Measurements from ENCODE around the gene CENPC.

CENPC gene, protein sequence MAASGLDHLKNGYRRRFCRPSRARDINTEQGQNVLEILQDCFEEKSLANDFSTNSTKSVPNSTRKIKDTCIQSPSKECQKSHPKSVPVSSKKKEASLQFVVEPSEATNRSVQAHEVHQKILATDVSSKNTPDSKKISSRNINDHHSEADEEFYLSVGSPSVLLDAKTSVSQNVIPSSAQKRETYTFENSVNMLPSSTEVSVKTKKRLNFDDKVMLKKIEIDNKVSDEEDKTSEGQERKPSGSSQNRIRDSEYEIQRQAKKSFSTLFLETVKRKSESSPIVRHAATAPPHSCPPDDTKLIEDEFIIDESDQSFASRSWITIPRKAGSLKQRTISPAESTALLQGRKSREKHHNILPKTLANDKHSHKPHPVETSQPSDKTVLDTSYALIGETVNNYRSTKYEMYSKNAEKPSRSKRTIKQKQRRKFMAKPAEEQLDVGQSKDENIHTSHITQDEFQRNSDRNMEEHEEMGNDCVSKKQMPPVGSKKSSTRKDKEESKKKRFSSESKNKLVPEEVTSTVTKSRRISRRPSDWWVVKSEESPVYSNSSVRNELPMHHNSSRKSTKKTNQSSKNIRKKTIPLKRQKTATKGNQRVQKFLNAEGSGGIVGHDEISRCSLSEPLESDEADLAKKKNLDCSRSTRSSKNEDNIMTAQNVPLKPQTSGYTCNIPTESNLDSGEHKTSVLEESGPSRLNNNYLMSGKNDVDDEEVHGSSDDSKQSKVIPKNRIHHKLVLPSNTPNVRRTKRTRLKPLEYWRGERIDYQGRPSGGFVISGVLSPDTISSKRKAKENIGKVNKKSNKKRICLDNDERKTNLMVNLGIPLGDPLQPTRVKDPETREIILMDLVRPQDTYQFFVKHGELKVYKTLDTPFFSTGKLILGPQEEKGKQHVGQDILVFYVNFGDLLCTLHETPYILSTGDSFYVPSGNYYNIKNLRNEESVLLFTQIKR

DNA sequence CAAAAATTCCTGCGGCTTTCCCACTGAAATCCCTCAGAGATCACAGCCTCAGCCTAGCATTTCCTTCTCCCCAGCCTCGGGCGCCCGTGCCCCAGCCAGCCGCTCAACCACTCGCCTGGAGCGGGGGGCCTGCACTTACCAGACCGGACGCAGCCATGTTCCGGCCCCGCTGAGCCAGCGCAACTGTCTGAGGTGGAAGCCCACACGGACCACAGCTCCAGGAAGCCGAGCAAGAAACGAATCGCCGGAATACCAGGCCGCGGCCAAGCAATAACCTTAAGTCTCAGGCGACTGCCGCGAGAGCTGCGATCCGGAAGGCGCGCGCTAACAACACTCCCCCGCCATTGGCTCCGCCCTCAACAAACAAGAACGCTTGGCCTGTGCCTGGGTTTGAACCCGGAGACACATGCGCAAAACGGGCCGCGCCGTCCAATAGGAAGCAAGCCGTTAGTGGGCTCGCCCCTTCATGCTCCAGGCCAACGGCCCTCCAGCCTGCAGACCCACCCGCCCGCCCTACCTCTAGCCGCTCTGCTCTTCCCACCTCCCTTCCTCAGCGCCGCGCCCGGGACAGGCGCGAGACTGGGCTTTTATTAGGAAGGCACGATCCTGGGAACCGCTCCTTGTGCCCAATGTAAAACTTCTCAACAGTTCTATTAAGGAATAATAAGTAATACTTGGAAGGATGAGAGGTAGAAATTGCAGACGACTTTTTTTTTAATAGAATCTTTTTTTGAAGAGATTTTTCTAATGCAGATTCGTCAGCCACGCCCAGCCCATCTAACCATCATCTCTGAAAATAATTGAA, at the start of gene CENPC:
Gene CENPC, minus strand, starts transcription at position 305 of the 805 bp plus-strand sequence. Its CDS starts 148 bp downstream, at position 157.
- H3K27me3 Mint-ChIP-seq, result no peaks in the 10 kb centered on the region
- H3K4me1 Mint-ChIP-seq, result peaks cover 35% of the 10 kb centered on the region
- DNase-seq (ENCODE audit: low spot score in 2 of 2) (peak; percentile 81 to 85), ATAC-seq (replicated peaks; ENCODE audit: extremely low read depth, poor library complexity, severe bottlenecking) (peak; percentile 86)
- no peaks in the 10 kb centered on the region for H3K9me3 Mint-ChIP-seq
- peaks cover 20% of the 10 kb centered on the region for H3K36me3 Mint-ChIP-seq (ENCODE audit: insufficient read depth)
- H3K4me3 Mint-ChIP-seq, result peak within 1 kb of the TSS; percentile 97
- H3K27ac Mint-ChIP-seq (ENCODE audit: low read depth), result peak within 1 kb of the TSS; percentile 100

DNA sequence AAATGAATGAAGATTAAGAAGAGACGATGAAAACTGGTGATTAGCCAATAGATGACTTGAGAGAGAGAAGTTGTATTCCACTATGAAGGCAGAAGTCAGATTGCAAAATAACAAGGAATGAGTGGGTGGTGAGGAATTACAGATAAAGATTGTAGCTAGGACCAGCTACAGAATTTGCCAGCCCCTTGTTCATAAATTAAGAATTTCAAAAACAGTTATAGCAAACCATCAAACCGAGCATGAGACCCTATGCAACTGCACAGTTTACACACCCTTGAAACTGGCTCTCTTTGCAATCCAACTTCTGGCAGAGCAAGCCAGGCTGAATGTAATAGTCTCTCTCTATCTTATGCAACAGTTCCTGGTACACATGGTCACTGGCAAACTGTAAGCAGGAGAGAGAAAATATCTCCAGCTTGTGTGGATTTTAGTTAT, 48.5 kb upstream of the CENPC start:
- no peak for DNase-seq (ENCODE audit: low spot score in 2 of 2)
- ATAC-seq (replicated peaks; ENCODE audit: extremely low read depth, poor library complexity, severe bottlenecking), result no peak
- H3K4me3 Mint-ChIP-seq, result no peak overlapping the region
- peaks cover 2% of the 10 kb centered on the region for H3K36me3 Mint-ChIP-seq (ENCODE audit: insufficient read depth)
- H3K4me1 Mint-ChIP-seq, result no peaks in the 10 kb centered on the region
- H3K27me3 Mint-ChIP-seq, result peaks cover 32% of the 10 kb centered on the region
- H3K9me3 Mint-ChIP-seq, result no peaks in the 10 kb centered on the region
- H3K27ac Mint-ChIP-seq (ENCODE audit: low read depth), result no peak overlapping the region

DNA sequence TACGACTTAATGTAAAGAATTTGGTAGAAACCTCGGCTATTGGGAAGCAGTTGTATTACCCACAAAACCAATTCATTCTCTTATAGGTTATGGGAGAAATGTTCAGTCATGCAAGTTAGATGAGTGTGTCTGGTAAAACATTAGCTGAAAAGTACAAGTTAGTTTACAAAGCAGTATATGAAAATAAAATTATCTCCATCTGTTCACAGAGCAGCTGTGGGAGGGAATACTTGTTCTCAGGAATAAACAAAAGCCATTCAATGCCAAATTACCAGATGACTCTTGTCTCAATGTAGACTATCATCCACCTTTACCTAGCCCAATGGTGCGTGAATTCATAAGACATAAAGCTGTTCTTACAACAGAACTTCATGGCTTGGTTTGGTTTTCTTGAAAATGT, 41.9 kb upstream of the CENPC start:
- DNase-seq (ENCODE audit: low spot score in 2 of 2) (no peak), ATAC-seq (replicated peaks; ENCODE audit: extremely low read depth, poor library complexity, severe bottlenecking) (no peak)
- Mint-ChIP-seq H3K4me1 (no peaks in the 10 kb centered on the region), H3K36me3 (ENCODE audit: insufficient read depth) (peaks cover 2% of the 10 kb centered on the region), H3K27ac (ENCODE audit: low read depth) (no peak overlapping the region), H3K9me3 (no peaks in the 10 kb centered on the region), H3K27me3 (peaks cover 9% of the 10 kb centered on the region), H3K4me3 (no peak overlapping the region)

DNA sequence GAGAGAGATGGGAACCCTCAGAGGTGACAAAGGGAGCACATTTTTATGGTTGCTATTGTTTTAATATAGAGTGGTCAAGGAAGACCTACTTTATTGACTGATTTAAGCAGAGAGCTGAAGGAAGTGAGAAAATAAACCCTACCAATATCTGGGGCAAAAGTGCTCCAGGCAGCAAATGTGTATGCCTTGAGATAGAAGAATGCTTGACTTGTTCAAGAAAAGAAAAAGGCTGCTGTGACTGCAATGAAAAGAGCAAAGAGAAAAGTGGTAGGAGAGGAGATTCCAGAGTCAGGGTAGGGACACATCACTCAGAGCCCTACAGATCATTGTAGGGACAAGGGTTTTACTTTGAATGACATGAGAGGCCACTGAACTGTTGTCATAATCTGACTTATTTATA, 39.2 kb upstream of the CENPC start:
- Mint-ChIP-seq H3K27me3 (peaks cover 9% of the 10 kb centered on the region), H3K9me3 (no peaks in the 10 kb centered on the region), H3K4me1 (peaks cover 13% of the 10 kb centered on the region), H3K27ac (ENCODE audit: low read depth) (no peak overlapping the region), H3K36me3 (ENCODE audit: insufficient read depth) (peaks cover 2% of the 10 kb centered on the region), H3K4me3 (no peak overlapping the region)
- ATAC-seq (replicated peaks; ENCODE audit: extremely low read depth, poor library complexity, severe bottlenecking) (no peak), DNase-seq (ENCODE audit: low spot score in 2 of 2) (no peak)

DNA sequence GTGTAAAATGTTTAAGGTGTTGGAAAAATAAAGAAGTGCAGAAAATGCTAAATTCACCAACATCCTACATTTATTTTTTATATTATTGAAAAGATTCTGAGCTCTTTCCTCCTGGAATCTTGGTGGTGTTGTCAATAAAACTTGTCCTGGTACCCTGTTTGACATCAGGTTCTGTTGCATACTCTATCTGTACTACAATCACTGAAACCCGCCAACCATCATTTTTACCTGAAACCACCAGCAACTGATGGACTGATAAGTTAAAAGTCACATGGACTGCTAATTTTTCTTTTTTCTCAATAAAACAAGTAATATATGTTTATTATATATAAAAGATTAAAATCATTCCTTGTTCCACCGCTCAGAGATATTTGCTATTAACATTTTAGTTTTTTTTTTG, 36.6 kb upstream of the CENPC start:
- no peak for DNase-seq (ENCODE audit: low spot score in 2 of 2)
- Mint-ChIP-seq H3K36me3 (ENCODE audit: insufficient read depth) (no peaks in the 10 kb centered on the region), H3K4me3 (no peak overlapping the region), H3K27ac (ENCODE audit: low read depth) (no peak overlapping the region), H3K27me3 (peaks cover 9% of the 10 kb centered on the region), H3K4me1 (peaks cover 13% of the 10 kb centered on the region), H3K9me3 (no peaks in the 10 kb centered on the region)
- no peak for ATAC-seq (replicated peaks; ENCODE audit: extremely low read depth, poor library complexity, severe bottlenecking)

DNA sequence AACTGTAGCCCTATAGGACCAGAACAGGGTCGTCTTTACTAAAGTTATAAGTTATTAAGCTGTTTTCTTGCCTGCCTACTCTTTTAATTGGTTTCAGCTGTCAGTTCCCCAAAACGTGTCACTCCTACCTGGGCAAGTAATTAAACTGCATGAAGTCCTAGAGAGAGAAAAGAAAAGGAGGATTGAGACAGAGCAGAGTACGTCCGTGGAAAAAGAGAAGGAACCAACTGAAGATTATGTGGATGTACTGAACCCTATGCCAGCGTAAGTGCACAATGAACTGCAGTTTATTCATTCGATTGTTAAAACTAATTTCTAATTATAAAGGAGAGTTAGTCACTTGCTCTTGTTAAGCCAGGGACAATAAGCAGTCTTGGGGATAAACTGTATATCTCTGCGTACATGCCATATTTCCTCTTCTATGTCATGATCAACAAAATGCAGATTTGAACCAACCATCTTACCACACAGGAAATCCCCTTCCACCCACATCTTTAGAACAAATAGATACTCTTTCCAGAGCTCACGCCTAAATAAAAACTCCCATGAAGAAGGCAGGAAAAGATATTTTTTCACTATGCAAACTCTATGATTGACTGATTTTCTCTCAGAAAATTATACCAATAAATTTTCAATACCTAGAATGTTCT, 36.0 kb upstream of the CENPC start:
- peaks cover 13% of the 10 kb centered on the region for H3K4me1 Mint-ChIP-seq
- peak; percentile 65 for ATAC-seq (replicated peaks; ENCODE audit: extremely low read depth, poor library complexity, severe bottlenecking)
- no peak overlapping the region for H3K27ac Mint-ChIP-seq (ENCODE audit: low read depth)
- DNase-seq (ENCODE audit: low spot score in 2 of 2), result no peak
- peaks cover 8% of the 10 kb centered on the region for H3K27me3 Mint-ChIP-seq
- no peaks in the 10 kb centered on the region for H3K36me3 Mint-ChIP-seq (ENCODE audit: insufficient read depth)
- no peaks in the 10 kb centered on the region for H3K9me3 Mint-ChIP-seq
- H3K4me3 Mint-ChIP-seq, result no peak overlapping the region

DNA sequence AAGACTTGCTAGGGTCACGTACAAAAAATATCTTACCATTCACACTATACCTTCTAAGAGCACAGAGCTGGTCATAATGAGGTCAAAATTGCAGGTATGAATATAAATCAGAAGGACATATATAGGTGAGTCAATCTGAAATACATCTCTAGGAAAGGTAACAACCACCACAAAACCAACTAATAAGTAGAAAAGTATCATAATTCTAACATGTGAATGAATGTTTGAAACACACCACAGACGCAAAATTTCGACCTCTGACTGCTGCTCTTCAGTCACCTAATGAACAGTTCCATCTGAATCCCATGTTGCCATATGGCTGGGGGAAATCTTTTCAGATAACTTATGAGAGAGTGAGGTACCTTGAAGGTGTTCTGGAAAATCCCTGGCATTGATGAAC, 35.3 kb upstream of the CENPC start:
- Mint-ChIP-seq H3K27me3 (peaks cover under 1% of the 10 kb centered on the region), H3K4me1 (peaks cover 13% of the 10 kb centered on the region), H3K27ac (ENCODE audit: low read depth) (no peak overlapping the region), H3K4me3 (no peak overlapping the region), H3K36me3 (ENCODE audit: insufficient read depth) (no peaks in the 10 kb centered on the region), H3K9me3 (no peaks in the 10 kb centered on the region)
- ATAC-seq (replicated peaks; ENCODE audit: extremely low read depth, poor library complexity, severe bottlenecking), result no peak
- no peak for DNase-seq (ENCODE audit: low spot score in 2 of 2)

DNA sequence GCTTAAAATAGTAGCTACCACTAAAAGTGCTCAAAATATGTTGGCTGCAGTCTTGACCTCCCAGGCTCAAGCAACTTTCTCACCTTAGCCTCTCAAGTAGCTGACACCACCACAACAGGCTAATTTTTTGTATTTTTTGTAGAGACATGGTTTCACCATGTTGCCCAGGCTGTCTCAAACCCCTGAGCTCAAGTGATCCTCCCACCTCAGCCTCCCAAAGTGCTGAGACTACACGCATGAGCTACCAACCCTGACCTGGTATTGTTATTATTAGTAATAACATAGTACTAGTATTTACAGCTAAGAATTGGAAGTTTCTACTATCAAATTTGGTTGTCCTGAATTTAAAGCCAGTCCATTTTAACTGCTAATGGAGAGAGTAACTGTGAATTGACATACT, 31.2 kb upstream of the CENPC start:
- H3K4me1 Mint-ChIP-seq, result peaks cover 11% of the 10 kb centered on the region

DNA sequence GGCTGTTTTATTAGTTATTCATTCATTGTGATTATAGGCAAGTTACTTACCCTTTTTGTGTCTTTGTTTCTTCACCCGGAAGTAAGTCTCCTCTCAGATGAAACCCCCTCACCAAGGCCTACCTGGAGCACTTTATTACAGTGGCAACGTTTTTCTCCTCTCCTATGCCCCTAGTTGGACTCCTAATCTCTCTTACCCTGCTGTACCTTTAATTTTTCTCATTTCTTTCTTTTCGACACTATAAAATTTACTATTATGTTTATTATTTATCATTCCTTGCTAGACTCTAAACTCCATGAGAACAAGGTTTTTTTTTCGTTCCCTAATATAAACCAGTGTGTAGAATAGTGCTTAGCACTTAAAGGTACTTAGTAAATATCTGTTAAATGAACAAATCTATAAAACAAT, 30.8 kb upstream of the CENPC start:
- H3K4me3 Mint-ChIP-seq, result no peak overlapping the region
- H3K4me1 Mint-ChIP-seq, result peaks cover 7% of the 10 kb centered on the region
- no peak overlapping the region for H3K27ac Mint-ChIP-seq (ENCODE audit: low read depth)
- DNase-seq (ENCODE audit: low spot score in 2 of 2), result no peak
- no peaks in the 10 kb centered on the region for H3K9me3 Mint-ChIP-seq
- no peak for ATAC-seq (replicated peaks; ENCODE audit: extremely low read depth, poor library complexity, severe bottlenecking)
- no peaks in the 10 kb centered on the region for H3K36me3 Mint-ChIP-seq (ENCODE audit: insufficient read depth)
- H3K27me3 Mint-ChIP-seq, result no peaks in the 10 kb centered on the region

More for the DNA sequence above, 31.2 kb upstream of the CENPC start:
- Mint-ChIP-seq H3K36me3 (ENCODE audit: insufficient read depth) (no peaks in the 10 kb centered on the region), H3K9me3 (no peaks in the 10 kb centered on the region), H3K27ac (ENCODE audit: low read depth) (no peak overlapping the region), H3K4me3 (no peak overlapping the region), H3K27me3 (no peaks in the 10 kb centered on the region)
- no peak for DNase-seq (ENCODE audit: low spot score in 2 of 2)
- ATAC-seq (replicated peaks; ENCODE audit: extremely low read depth, poor library complexity, severe bottlenecking), result no peak

DNA sequence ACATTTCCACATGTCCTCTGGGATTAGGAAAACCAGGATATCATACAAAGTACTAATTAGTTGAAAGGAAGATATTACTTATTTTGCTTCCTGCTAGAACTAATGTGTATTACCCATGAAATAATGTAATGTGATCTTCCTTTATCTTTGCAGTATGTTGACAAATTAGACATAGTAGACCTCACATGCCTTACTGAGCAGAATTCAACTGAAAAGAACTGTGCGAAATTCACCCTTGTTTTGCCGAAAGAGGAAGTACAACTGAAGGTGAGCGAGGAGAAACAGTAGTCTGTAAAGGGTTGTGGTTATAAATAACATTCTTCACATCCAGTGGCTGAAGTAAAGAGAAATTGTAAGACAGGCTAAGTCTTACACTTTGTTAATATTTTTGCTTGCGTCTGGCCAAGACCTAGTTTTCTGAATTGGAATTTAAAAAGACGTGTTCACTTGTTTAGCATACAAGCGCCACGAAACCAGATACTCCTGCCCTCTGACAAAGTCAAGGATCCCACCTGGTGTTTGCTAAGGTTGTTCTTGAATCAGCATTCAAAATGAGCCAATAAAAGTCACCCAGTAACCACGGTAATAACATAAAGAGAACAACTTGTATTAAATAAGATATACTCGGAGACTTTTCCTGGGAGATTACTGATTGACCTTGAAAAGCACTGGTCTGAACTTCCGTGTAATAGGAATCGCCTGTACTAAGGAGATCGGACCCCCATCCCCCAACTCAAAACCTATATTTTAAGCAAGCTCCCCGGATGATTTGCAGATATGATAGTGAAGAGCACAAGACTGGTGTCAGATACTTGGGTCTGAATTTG, 30.1 kb upstream of the CENPC start:
- H3K27me3 Mint-ChIP-seq, result no peaks in the 10 kb centered on the region

DNA sequence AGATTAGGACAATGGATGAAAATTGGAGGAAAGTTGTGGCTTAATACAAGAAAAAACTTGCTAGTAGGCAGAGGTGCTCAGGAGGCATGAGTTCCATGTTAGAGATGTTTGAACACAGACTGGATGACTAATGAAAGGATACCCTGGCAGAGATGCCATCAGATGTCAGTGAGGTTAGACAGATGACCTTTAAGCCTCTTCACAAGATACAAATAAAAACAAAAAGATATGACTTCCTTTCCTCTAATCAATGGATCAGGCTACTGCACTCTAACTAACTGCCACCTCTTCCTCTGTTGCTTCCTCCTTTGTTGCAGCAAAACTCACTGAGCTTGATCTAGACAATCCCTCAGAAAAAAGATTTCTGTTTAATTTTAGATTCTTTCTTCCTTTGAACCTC, 27.9 kb upstream of the CENPC start:
- H3K4me3 Mint-ChIP-seq, result no peak overlapping the region
- H3K4me1 Mint-ChIP-seq, result peaks cover 4% of the 10 kb centered on the region
- no peaks in the 10 kb centered on the region for H3K9me3 Mint-ChIP-seq
- no peak for DNase-seq (ENCODE audit: low spot score in 2 of 2)
- H3K27ac Mint-ChIP-seq (ENCODE audit: low read depth), result no peak overlapping the region
- no peak for ATAC-seq (replicated peaks; ENCODE audit: extremely low read depth, poor library complexity, severe bottlenecking)
- no peaks in the 10 kb centered on the region for H3K27me3 Mint-ChIP-seq
- no peaks in the 10 kb centered on the region for H3K36me3 Mint-ChIP-seq (ENCODE audit: insufficient read depth)

More for the DNA sequence above, 30.1 kb upstream of the CENPC start:
- H3K4me3 Mint-ChIP-seq, result no peak overlapping the region
- H3K4me1 Mint-ChIP-seq, result peaks cover 4% of the 10 kb centered on the region
- no peaks in the 10 kb centered on the region for H3K36me3 Mint-ChIP-seq (ENCODE audit: insufficient read depth)
- H3K9me3 Mint-ChIP-seq, result no peaks in the 10 kb centered on the region
- no peak overlapping the region for H3K27ac Mint-ChIP-seq (ENCODE audit: low read depth)
- ATAC-seq (replicated peaks; ENCODE audit: extremely low read depth, poor library complexity, severe bottlenecking) (peak; percentile 32), DNase-seq (ENCODE audit: low spot score in 2 of 2) (no peak)
